Measurements from ENCODE around the gene MLC1. TPM values are rescaled to one million over a fixed set of nuclear protein-coding genes. Genes with fewer than 3 reads are reported as not detected.

Gene MLC1
- total and polyA plus RNA-seq, 10 of the 15 experiments (the other 5 are each of a cell fraction or from before 2014, with no cell fraction given), result 0.03 to 0.15 (median 0.07) TPM; not detected in 7

GRCh38 chr22:50010676-50011446, 74.4 kb downstream of the MLC1 start (continued):
- no peak for TF ChIP-seq CEBPB (IDR thresholded peaks at IDR 0.05; ENCODE audit: borderline replicate concordance in 1 of 2, low read depth in 2 of 2, low read length in 2 of 2)
- TF ChIP-seq IRF4 (IDR thresholded peaks at IDR 0.05; ENCODE audit: low read depth, low read length), result no peak
- TF ChIP-seq RBBP5 (conservative IDR thresholded peaks at IDR 0.05), result no peak
- no peak for TF ChIP-seq SKIL (IDR thresholded peaks at IDR 0.05; ENCODE audit: low read depth, poor library complexity, severe bottlenecking)

DNA sequence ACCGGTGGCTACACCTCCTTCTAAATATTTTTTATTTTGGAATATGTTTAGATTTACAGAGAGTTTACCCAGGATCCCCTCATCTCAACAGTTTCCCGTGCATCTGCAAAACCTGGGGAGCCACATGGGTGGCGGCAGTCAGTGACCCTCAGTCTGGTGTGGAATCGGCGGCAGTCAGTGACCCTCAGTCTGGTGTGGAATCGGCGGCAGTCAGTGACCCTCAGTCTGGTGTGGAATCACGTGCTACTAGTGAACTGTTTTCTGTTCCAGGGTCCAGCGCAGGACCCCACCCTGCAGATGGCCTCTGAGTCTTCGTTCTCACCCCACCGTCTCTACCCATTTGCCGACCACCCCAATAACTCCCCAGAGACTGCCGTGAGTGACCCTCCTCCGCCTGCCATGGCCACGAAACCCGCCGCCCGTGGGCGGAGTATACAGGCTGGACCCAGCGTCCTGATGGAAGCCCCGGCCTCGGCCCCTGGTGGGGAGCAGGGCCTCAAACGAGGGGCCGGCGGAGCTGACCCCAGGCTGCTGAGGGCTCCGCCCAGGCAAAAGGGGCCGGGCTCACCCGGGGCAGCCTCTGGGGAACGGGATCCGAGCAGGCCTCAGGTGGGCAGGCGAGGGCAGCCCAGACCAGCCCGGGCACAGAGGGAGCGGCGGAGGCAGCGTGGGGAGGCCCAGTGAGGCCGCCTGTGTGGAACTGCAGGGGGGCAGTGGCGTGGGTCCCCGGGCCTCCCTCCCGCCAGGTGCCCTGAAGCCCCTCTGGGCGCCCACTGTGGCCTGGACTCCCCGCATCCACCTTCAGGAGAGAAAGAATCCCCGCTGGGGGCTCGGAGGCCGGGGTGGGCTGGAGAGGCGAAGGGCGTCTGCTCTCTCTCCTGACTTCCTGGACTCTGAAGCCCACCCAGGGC, 75.2 kb downstream of the MLC1 start:
- CTCF ChIA-PET, result interaction anchor here (3.0 kb wide), 1 partner anchor 79 kb away, joined by 11 read pairs; no protein-coding TSS in a partner anchor
- intact Hi-C loops (cut with micrococcal nuclease; ENCODE audit: unreplicated experiment), result no loop called here
- no peaks in the 10 kb centered on the region for H3K36me3 ChIP-seq (ENCODE audit: control insufficient read depth in 2 of 2, insufficient read depth in 2 of 2, low read length in 1 of 2)
- in situ Hi-C loops (cut with MboI), result no loop called here
- H2AFZ ChIP-seq (ENCODE audit: control insufficient read depth, low read depth, low read length), result peak overlapping the region; percentile 24; the same call in 1 of the 2 replicates
- H3K4me3 ChIP-seq, result peak overlapping the region; percentile 58; the same call in 1 of the 2 replicates
- H3K9me3 ChIP-seq (replicated peaks; ENCODE audit: control insufficient read depth, insufficient read depth, low read length), result no peaks in the 10 kb centered on the region
- H3K27ac ChIP-seq (ENCODE audit: control insufficient read depth, insufficient read depth), result no peak overlapping the region
- 56% methylated on average over 35 of the region's 46 CpGs for WGBS (ENCODE audit: insufficient coverage, insufficient replicate concordance, low lambda C conversion rate, missing lambda C conversion rate)
- no peak for DNase-seq (ENCODE audit: low read depth, low spot score)
- H3K4me2 ChIP-seq (ENCODE audit: control insufficient read depth, insufficient read depth), result peak overlapping the region; percentile 59
- no peaks in the 10 kb centered on the region; a peak in 1 of 4 replicates for H3K27me3 ChIP-seq (replicated peaks in 1 of 2; ENCODE audit: control insufficient read depth in 2 of 2, insufficient read depth in 2 of 2, low read length in 1 of 2)
- RAD21 ChIA-PET (ENCODE audit: unreplicated experiment), result interaction anchor here (1.4 to 2.0 kb wide), 3 partner anchors 20 to 33 kb away, joined by 4 to 6 read pairs (median 5); no protein-coding TSS in a partner anchor
- ATAC-seq, result peak; percentile 33
- peak overlapping the region; percentile 27; the same call in 1 of the 2 replicates for H3K9ac ChIP-seq (ENCODE audit: control insufficient read depth, insufficient read depth, low read length)
- no peaks in the 10 kb centered on the region for H4K20me1 ChIP-seq (ENCODE audit: control insufficient read depth, insufficient read depth)
- peaks cover 14% of the 10 kb centered on the region for H3K4me1 ChIP-seq (ENCODE audit: control insufficient read depth, insufficient read depth, low read length)
- SMC1A ChIA-PET (ENCODE audit: uncharacterized antibody, unreplicated experiment), result no interaction called here
- BruUV-seq (replicated peaks), result no TSS peak
- no peaks in the 10 kb centered on the region for H3K79me2 ChIP-seq (ENCODE audit: control insufficient read depth, insufficient read depth, low read length)
- FAIRE-seq, result peak; percentile 38
- POLR2A ChIA-PET, result interaction anchor here (1.4 kb wide), 1 partner anchor 48 kb away, joined by 6 read pairs; no protein-coding TSS in a partner anchor
- TF ChIP-seq, protein P1, sequence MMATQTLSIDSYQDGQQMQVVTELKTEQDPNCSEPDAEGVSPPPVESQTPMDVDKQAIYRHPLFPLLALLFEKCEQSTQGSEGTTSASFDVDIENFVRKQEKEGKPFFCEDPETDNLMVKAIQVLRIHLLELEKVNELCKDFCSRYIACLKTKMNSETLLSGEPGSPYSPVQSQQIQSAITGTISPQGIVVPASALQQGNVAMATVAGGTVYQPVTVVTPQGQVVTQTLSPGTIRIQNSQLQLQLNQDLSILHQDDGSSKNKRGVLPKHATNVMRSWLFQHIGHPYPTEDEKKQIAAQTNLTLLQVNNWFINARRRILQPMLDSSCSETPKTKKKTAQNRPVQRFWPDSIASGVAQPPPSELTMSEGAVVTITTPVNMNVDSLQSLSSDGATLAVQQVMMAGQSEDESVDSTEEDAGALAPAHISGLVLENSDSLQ (IDR thresholded peaks at IDR 0.05), result no peak
- TF ChIP-seq ZNF207 (IDR thresholded peaks at IDR 0.05; ENCODE audit: borderline replicate concordance) (no peak), ZBTB4 (CRISPR knock-in tag; IDR thresholded peaks at IDR 0.05) (no peak), DPF2 (IDR thresholded peaks at IDR 0.05) (peak; percentile 60; the same call in 1 of the 2 replicates), CREB1 (IDR thresholded peaks at IDR 0.05; ENCODE audit: low read depth) (no peak), YY1 (IDR thresholded peaks at IDR 0.05; ENCODE audit: low read depth, low read length) (no peak), IKZF1 (conservative IDR thresholded peaks at IDR 0.05) (0 out of 2 replicates have a peak, but pooled peaks have one; percentile 5), SREBF1 (IDR thresholded peaks at IDR 0.05; ENCODE audit: low read length) (no peak), LARP7 (IDR thresholded peaks at IDR 0.05) (peak; percentile 27; the same call in 1 of the 2 replicates), SUZ12 (IDR thresholded peaks at IDR 0.05; ENCODE audit: unreplicated experiment) (no peak)

Measured in GM12878 (cell line).